ENCODE results near the gene ADGRL1.
"Not testable (repeated sequence)": the region's sequence is repeated elsewhere in the genome, so short reads cannot be mapped to it uniquely, and the experiment has no call there.

The ADGRL1 gene

DNA sequence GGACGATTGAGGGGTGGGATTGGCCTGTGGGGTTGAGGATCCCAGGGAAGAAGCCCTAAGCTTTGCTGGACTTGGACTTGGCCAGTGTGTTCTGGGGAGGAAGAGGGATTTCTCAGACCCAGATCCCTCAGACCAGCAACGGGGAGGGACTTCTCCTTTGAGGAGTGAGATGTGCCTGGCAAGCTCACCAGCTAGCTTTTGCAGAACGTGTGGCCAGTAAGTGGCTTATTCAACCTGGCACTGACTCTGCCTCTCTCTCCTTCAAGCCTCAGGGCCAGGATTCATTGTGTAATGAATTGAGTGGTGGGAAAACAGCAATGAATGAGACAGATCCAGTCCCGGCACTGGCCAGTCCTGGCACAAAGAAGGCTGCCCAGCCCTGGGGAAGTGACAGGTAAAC is 11.9 kb upstream of the ADGRL1 start:
- peak; percentile 43 for DNase-seq

GRCh38 chr19:14214580-14214979 is 8.6 kb upstream of the ADGRL1 start:
- no peak for DNase-seq

- not testable (repeated sequence) for DNase-seq
Measured at GRCh38 chr19:14210182-14210581, 4.2 kb upstream of the ADGRL1 start.

GRCh38 chr19:14209401-14209800 is 3.4 kb upstream of the ADGRL1 start:
- DNase-seq, result not testable (repeated sequence)

- not testable (repeated sequence) for DNase-seq
Measured at GRCh38 chr19:14208496-14208895, 2.5 kb upstream of the ADGRL1 start.

DNA sequence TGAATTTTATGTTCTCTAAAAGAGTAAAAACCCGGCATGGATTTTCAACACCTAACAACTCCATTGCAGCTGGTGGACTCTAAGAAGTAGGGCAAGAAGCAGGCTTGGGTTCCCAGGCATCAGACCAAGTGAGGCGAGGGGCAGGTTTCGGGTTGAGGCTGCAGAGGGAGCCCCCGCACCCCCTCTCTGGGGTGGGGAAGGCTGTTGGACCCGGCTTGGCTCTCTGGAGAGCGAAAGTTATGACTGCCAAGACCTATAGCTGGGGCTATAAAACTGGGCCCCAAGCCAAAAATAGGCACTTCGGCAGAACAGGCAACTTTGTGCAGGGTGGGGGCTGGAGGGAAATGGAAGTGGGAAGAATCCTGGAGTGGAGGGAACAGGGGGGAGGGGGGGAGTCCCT is 1.8 kb upstream of the ADGRL1 start:
- peak; percentile 31 for DNase-seq

DNA sequence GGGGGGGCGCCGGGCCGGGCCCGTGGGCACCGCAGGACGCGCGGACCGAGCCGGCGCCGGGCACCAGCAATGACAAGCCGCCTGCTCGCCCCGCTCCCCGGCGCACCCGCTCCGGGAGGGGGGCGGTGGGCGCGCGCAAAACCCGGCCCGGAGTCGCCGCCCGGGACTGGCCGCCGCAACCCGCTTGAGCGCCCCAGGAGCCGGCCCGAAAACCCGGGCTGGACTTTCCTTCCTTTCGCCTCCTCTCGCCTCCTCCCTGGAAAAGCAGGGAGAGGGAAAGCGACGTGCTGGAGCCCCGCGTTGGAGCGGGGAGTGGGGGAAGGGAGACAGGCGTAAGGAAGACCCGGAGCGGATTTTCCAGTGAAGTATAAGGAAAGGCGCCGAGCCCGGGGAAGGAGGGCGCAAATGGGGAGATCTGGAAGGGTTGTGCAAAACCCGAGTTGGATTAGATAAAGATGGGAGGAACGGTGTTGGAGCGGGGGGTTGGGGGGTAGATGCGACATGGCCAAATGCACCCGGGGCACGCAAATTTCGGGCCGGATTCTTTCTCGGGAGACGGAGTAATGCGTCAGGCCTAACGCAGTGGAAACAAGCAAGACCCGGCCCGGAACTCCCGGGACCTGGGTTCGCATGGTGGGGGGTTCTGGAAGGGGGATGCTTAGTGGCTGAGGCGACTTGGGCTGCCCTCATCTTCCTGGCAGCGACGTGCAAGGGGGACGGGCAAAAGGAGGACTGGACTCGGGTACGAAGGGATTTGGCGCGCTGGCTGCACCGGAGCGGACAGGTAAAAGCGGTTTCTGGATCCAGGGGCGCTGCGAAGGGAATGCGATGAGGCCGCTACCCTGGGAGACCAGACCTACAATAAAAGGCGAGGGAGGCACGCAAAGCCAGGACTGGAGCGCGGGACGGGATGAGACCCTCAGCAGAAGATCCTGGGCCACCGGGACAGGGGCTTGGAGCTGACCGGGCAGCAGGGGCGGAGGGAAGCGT is 1.1 kb upstream of the ADGRL1 start:
- DNase-seq, result peak; percentile 94

- not testable (repeated sequence) for DNase-seq
Measured at GRCh38 chr19:14206308-14206707, 339 bp upstream of the ADGRL1 start.

DNA sequence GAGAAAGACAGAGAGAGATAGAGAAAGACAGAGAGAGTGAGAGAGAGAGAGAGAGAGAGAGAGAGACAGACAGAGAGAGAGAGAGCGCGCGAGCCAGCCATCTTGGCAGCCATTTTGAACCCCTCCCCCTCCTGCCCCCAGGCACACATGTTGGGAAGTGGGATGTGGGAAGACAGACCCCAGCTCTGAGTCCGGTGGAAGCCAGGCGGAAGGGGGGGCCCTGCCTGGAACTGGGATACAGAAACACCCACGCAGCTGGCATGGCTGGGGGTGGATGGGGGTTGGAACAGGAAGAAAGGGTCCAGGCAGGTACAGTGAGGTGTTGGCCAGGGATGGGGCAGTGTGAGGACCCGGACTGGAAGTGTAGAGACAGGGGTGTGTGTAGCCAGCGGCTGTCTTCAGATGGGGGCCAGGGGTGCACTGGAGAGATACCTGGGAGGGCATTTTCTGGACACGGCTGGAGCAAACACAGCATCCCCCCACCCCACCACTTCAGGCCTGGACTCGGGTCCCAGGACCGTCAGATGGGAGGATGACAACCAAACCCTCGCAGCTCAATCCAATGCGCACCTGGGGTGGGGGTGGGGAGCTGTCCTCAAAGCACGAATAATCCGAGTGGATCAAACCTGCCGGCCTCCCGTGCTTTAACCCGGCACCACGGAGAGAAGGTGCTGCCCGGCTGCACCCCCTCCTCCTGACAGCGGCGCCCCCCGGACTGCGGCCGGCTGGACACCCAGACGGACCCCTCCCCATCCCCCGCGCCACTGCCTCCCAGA is 1.1 kb downstream of the ADGRL1 start:
- not testable (repeated sequence) for DNase-seq

DNA sequence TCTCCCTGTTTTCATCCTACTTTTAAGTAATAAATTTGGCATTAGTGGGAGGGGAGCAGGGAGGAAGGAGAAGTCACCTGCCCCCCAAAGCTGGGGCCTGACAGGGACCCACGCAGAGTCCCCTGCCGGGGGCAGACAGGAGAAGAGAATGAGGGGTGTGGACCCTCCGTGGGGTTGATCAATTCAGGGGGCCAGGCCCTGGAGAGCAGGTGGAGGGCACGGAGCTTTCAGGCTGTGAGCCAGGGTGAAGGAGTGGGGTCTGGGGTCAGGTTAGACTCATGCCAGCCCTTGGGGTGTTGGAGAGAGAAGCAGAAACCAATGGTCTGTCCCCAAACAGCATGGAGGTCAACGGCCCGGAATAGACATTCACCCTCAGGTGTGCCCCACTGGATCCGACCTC is 1.8 kb downstream of the ADGRL1 start:
- not testable (repeated sequence) for DNase-seq

DNA sequence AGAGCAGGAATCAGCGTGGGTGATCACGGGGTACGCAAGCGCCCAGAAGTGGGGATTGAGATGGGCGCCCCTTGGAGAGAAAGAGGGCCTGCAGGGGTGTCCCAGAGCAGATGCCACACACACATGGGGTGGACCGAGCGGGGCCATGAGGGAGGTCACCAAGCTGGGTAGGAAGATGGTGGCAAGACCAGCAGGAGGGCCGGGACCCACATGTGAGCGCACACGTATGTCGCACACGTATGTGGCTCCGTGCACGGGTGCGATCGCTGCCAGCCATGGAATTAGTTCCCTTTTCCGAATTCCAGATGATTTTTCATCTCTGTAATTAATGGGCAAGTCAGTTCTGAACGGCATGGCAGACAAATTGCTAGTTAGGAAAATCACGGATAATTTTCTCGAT is 2.2 kb downstream of the ADGRL1 start:
- not testable (repeated sequence) for DNase-seq

DNA sequence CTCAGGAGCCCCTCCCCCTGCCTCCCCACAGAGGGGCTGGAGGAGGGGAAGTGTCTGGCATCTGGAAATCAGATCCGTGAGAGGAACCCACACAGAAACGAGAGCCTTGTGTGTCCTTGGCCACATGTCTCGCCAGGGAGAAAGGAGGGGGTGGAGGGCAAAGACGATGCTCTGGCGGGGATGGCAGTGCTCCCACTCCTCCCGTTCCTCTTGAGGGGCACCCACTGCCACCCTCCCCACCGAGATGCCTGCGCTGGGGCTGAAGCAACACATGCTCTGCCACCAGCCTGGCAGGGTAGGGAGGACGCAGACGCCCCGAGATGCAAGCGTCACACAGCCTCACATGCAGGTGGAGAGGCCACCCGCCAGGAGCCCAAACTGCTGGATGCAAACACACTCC is 2.8 kb downstream of the ADGRL1 start:
- DNase-seq, result no peak

DNA sequence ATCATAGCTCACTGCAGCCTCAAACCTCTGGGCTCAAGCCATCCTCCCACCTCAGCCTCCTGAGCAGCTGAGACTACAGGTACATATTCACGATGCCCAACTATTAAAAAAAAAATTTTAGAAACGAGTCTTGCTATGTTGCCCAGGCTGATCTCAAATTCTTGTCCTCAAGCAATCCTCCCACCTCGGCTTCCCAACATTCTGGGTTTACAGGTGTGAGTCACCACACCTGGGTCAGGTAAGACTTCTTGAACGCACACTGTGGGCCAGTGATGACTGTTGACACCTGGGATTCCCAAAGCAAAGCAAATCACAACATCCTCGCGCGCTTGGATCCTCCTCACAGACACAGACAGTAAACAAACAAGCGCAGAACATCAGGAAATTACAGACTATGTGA is 4.5 kb downstream of the ADGRL1 start:
- not testable (repeated sequence) for DNase-seq

- DNase-seq, result peak; percentile 74
Measured at GRCh38 chr19:14200147-14200841, 5.7 kb downstream of the ADGRL1 start.

DNA sequence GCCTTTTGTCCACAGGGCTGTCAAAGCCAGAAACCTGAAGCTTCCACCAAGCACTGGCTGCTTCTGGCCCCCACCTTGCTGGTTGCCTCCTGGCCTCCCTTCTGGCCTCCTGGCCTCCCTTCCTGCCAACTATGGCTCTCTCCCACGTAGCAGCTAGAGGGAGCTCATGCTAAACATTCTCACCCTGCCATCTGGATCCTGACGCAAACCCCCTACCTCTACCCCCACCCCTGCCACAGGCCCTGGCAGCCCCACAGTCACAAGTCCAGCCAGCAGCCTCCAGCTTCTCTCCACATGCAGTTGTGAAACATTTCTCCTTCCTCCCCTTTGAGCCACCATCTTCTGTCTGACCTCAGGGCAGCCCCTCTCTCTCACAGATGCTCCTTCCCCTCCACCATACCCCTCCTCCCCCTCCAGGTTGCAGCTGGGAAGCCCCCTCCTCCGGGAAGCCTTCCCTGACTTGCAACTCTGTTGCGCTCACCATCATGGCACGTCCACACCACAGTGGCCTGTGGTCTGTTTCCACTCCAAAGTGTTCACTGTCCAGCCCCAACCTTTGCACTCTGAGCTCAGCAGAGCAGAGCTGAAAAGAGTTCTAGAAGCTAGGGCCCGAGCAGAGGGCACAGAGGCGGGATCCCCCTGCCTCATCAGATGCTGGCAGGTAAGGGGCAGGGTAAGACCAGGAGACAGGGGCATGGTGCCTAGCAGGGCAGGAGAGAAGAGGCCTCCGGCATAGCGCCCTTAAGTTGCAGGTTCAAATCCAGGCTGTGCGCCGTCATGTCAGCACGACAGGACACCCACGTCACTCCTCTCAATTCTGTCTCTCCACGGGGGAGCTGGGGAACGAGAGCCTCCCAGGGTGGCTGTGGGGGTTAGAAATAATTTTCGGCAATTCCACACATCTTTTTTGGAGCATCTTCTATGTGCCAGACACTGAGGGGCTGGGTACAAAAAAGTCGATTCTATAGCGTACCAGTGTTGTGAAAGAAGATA is 7.3 kb downstream of the ADGRL1 start:
- peak; percentile 65 for DNase-seq

DNA sequence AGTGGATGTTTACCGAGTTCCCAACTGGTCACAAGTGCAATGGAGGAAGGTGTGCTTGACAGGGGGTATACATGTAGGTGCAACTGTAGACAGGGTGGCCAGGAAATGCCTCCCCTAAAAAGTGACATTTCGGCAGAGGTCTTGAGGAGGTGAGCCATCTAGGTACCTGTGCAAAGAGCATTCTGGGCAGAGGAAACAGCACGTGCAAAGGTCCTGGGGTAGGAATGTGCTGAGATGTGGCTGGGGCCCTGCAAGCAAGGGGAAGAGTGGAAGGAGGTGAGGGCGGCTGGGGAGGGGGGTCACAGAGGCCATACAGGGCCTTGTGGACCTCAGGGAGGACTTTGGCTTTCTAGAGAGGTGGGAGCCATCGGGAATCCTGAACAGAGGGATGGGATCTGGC is 8.1 kb downstream of the ADGRL1 start:
- DNase-seq, result no peak

GRCh38 chr19:14197288-14197687 is 8.7 kb downstream of the ADGRL1 start:
- not testable (repeated sequence) for DNase-seq

DNA sequence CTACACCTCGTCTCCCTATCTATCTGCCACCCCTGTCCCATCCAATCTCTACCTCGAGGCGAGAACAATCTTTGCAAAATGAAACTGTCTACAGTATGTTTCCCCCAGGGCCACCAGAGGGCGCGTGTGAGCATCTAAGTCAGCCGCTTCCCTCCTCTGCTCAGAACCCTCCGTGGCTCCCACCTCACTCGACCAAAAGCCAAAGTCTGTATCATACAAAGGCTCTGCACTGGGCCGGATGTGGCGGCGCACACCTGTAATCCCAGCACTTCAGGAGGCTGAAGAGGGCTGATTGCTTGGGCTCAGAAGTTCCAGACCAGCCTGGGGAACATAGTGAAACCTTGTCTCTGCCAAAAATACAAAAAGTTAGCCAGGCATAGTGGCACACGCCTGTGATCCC is 9.9 kb downstream of the ADGRL1 start:
- peak; percentile 83 for DNase-seq

DNA sequence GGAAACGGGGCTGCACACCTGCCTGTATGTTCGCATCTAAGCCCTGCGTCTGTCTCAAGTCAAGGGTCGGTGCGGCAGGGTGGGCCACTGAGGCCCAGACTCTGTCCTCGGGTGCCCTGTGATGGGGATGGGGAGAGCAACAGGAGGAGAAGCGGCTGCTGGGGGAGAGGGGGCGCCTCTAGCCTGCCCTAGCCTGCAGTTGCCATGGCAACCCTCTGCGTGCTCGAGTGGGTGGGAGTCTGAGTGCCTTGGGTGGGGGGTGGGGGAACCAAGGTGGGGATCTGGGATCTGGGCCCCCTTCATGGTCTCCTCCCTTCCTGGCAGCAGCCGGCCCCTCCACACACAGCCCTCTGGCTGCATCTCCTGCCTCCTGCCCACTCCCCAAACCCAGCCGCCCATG is 10.8 kb downstream of the ADGRL1 start:
- not testable (repeated sequence) for DNase-seq

DNA sequence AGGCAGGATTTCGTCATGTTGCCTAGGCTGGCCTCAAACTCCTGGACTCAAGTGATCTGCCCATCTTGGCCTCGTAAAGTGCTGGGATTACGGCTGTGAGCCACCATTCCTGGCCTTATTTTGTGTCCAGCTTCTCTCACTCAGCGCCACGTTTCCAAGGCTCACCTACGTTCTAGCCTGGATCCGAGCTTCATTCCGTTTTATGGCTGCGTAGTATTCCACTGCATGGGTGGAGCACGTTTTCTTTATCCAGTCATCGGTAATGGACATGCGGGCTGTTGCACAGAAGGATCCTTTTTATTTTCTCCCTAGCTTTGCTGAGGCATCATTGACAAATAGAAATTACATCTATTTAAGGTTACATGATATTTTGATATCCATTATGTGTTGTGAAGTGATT is 16.6 kb downstream of the ADGRL1 start:
- DNase-seq, result no peak

GRCh38 chr19:14188086-14188485 is 17.9 kb downstream of the ADGRL1 start:
- not testable (repeated sequence) for DNase-seq

DNA sequence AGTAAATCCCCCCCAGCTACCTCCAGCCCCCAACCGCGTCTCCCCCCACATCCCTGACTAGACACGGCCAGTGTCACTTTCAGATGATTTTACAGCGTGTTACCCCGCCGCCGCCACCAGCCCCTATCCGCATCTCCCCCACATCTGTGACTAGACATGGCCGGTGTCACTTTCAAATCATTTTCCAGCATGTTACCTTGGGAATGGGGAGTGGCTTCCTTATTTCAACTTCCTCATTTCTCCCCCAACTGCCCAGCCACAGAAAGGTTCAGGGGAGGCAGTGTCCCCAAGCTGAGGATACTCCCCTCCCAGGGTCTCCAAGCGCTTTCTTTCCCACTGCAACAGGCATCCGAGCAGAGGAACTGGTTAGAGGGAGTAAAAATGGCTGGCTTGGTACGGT is 18.4 kb downstream of the ADGRL1 start:
- DNase-seq, result peak; percentile 44
